GM12891 (cell line): ENCODE measurements around the gene DENND1A.

Experiments
- POLR2A ChIP-seq: IDR thresholded peaks from 2 replicates; pipeline ENCODE4 v1.6.1; 2011; ENCODE audit warnings: low read depth, low read length, control low read depth
- POLR2AphosphoS5 ChIP-seq: IDR thresholded peaks from 2 replicates; pipeline ENCODE4 v1.6.1; 2011; ENCODE audit warnings: low read depth, low read length, control low read depth
- POU2F2 ChIP-seq: IDR thresholded peaks from 2 replicates; pipeline ENCODE4 v1.6.1; 2011; ENCODE audit warnings: low read depth, mild to moderate bottlenecking, control low read depth, low read length, moderate library complexity
- SPI1 ChIP-seq: IDR thresholded peaks from 2 replicates; pipeline ENCODE4 v1.6.1; 2011; ENCODE audit warnings: low read depth, low read length, control low read depth
- TAF1 ChIP-seq: IDR thresholded peaks from 2 replicates; pipeline ENCODE4 v1.6.1; 2011; ENCODE audit warnings: low read depth, low read length, control low read depth

GRCh38 chr9:123361086-123361730, 568.7 kb downstream of the DENND1A start:
- TF ChIP-seq TAF1, result no peak
- no peak for TF ChIP-seq POLR2A
- no peak for TF ChIP-seq POLR2AphosphoS5
- TF ChIP-seq SPI1, result no peak
- no peak for TF ChIP-seq POU2F2
